ENCODE measurements around the gene ZMYND8. TPM values are rescaled to one million over a fixed set of nuclear protein-coding genes. Genes with fewer than 3 reads are reported as not detected.
A peak's percentile ranks its signal among the peaks of the same experiment; 100 is the strongest.

The ZMYND8 gene
- total RNA-seq, 1 donor from 2014 or later: 109 TPM

- H3K27ac Mint-ChIP-seq (ENCODE audit: unreplicated experiment): no peak overlapping the region
- H3K27me3 Mint-ChIP-seq (ENCODE audit: unreplicated experiment): peaks cover 2% of the 10 kb centered on the region
- peaks cover 6% of the 10 kb centered on the region for H3K4me1 Mint-ChIP-seq (ENCODE audit: unreplicated experiment)
- no peak for TF ChIP-seq CTCF (IDR thresholded peaks at IDR 0.05; ENCODE audit: unreplicated experiment)
- no peak overlapping the region for H3K4me3 Mint-ChIP-seq (ENCODE audit: unreplicated experiment)
- peaks cover 23% of the 10 kb centered on the region for H3K36me3 Mint-ChIP-seq (ENCODE audit: low read depth, unreplicated experiment)
- DNase-seq (ENCODE audit: low spot score): no peak
- H3K9me3 Mint-ChIP-seq (ENCODE audit: unreplicated experiment): no peaks in the 10 kb centered on the region
These were observed 6.9 kb downstream of the ZMYND8 start for GRCh38 chr20:47349365-47350180.

DNA sequence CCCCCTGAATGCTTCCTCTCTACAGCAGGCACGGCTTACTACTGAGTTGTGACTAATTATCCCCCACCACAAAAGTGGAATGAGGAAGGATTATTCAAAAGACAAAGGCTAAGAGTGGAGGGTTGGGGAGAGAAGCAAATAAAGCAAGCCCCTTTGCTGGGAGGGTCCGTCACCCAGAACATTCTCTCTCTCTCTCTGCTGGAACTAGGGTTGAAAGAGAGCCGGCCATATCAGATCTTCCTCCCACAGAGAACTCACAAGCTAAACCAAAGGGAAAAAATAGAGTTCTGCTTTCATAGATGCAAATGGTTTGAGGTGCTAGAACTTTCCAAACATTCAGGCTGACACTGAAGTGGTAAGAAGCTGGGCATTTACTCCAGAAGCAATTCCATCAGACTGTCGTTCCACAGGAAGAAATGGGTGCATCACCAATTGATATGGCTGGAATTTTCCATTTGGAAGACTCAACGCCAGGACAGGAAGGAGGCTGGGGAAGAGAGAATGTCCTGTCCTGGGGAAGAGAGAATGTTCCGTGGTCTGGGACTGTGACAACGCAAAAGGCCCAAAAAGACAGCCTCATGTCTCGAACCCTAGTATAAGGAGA lies 7.9 kb downstream of the ZMYND8 start:
- Mint-ChIP-seq H3K4me3 (ENCODE audit: unreplicated experiment) (no peak overlapping the region), H3K36me3 (ENCODE audit: low read depth, unreplicated experiment) (peaks cover 29% of the 10 kb centered on the region), H3K27me3 (ENCODE audit: unreplicated experiment) (peaks cover 2% of the 10 kb centered on the region), H3K27ac (ENCODE audit: unreplicated experiment) (no peak overlapping the region), H3K9me3 (ENCODE audit: unreplicated experiment) (no peaks in the 10 kb centered on the region), H3K4me1 (ENCODE audit: unreplicated experiment) (peaks cover 6% of the 10 kb centered on the region)
- no peak for DNase-seq (ENCODE audit: low spot score)
- TF ChIP-seq CTCF (IDR thresholded peaks at IDR 0.05; ENCODE audit: unreplicated experiment): no peak

DNA sequence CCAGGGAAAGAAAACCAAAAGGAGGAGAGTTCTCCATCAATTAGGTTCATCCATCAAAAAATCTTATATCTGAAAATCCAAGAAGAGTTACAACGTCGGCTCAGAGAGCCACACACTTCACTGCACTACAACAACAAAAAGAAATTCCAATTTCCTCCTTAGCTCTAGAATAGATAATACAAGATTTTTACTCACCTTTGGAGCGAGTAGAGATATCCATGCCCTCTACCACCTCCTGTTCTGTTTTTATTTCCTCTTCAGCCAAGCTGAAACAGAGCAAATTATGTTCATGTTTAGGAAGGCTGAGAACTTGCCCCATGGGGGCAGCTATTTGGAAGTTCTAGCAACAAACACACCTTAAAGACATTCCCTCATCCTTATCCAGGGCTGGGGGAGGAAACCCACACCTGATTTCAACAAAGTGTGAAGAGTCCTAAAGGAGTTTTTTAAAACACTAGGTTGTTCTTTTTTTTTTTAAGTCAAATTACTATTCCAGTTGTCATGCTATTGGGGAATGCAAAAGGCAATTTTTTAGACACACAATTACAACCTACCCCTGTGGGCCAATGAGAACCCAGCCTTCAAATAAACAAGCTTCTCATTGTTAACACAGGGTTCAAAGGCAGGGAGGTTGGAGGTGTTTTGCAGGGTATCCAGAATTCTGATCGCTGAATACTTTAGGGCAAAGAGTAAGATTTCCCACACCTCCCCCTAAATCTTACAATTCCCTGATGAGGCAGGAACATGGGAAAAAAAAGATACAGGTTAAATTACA lies 8.7 kb downstream of the ZMYND8 start:
- no peak for TF ChIP-seq CTCF (IDR thresholded peaks at IDR 0.05; ENCODE audit: unreplicated experiment)
- peaks cover 2% of the 10 kb centered on the region for H3K27me3 Mint-ChIP-seq (ENCODE audit: unreplicated experiment)
- H3K9me3 Mint-ChIP-seq (ENCODE audit: unreplicated experiment): no peaks in the 10 kb centered on the region

DNA sequence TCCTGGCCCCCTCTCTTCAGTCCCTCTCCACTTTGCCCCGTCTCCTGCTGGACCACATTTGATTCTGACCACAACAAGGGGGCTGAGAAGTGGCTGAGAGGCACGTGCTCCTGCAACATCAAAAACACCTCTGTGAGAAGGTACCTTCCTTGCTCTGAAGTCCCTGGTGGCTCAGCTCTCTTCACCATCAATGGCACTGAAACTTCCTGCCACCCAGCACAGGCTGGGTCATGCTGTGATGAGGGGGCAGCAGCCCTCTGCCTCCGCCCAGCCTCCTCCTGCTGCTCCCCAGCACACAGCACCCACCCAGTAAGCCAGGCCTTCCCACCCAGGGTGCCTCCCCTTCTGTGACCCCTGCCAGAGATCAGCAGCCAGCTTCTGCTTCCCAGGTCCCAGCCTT lies 10.3 kb downstream of the ZMYND8 start:
- H3K36me3 Mint-ChIP-seq (ENCODE audit: low read depth, unreplicated experiment): peaks cover 35% of the 10 kb centered on the region
- no peak for DNase-seq (ENCODE audit: low spot score)

More for the DNA sequence above, 8.7 kb downstream of the ZMYND8 start:
- Mint-ChIP-seq H3K27ac (ENCODE audit: unreplicated experiment) (peak overlapping the region; percentile 59), H3K36me3 (ENCODE audit: low read depth, unreplicated experiment) (peaks cover 35% of the 10 kb centered on the region), H3K4me1 (ENCODE audit: unreplicated experiment) (peaks cover 6% of the 10 kb centered on the region), H3K4me3 (ENCODE audit: unreplicated experiment) (no peak overlapping the region)
- no peak for DNase-seq (ENCODE audit: low spot score)

More for the DNA sequence above, 10.3 kb downstream of the ZMYND8 start:
- Mint-ChIP-seq H3K27ac (ENCODE audit: unreplicated experiment) (peak overlapping the region; percentile 5), H3K9me3 (ENCODE audit: unreplicated experiment) (no peaks in the 10 kb centered on the region), H3K4me1 (ENCODE audit: unreplicated experiment) (peaks cover 6% of the 10 kb centered on the region), H3K27me3 (ENCODE audit: unreplicated experiment) (no peaks in the 10 kb centered on the region), H3K4me3 (ENCODE audit: unreplicated experiment) (peak overlapping the region; percentile 38)
- no peak for TF ChIP-seq CTCF (IDR thresholded peaks at IDR 0.05; ENCODE audit: unreplicated experiment)
